K562 (cell line): ENCODE data around the gene BIRC5. TPM values are rescaled to one million over a fixed set of nuclear protein-coding genes. Genes with fewer than 3 reads are reported as not detected.

Source experiments
- ARID3B ChIP-seq: fragments of 250-450 bp; sonication (Bioruptor Pico); IDR thresholded peaks from 2 replicates; pipeline ENCODE4 v1.4.0; 2020; ENCODE audit warnings: borderline replicate concordance
- C11orf30 ChIP-seq: fragments of 450-650 bp; IDR thresholded peaks from 2 replicates; pipeline ENCODE4 v1.6.1; 2016; ENCODE audit warnings: low read depth, mild to moderate bottlenecking
- CBX3 ChIP-seq, 2 experiments: IDR thresholded peaks; 1 replicate in 1 of 2; 2 replicates in 1 of 2; pipeline ENCODE4 v1.6.1; 2012; ENCODE audit warnings: inconsistent platforms in 2 of 2, low read length in 2 of 2, borderline replicate concordance in 1 of 2, control low read depth in 1 of 2
- E2F1 ChIP-seq: sonication (generic); formaldehyde crosslinking; IDR thresholded peaks from 2 replicates; pipeline ENCODE4 v1.8.1; 2023; ENCODE audit warnings: mild to moderate bottlenecking, missing genetic modification reagents, moderate library complexity
- E2F6 ChIP-seq, 2 experiments: IDR thresholded peaks; 2 replicates each; pipeline ENCODE4 v1.6.1; 2011; ENCODE audit warnings: borderline replicate concordance in 1 of 2, control low read depth in 1 of 2, low read depth in 1 of 2, low read length in 1 of 2, mild to moderate bottlenecking in 1 of 2, mixed read lengths in 1 of 2, moderate library complexity in 1 of 2; ENCODE audit not compliant: insufficient read depth in 1 of 2, insufficient read length in 1 of 2, poor library complexity in 1 of 2, severe bottlenecking in 1 of 2; ENCODE audit errors: extremely low read depth in 1 of 2
- EP300 ChIP-seq: IDR thresholded peaks from 2 replicates; pipeline ENCODE4 v1.6.1; 2012; ENCODE audit warnings: low read length, improper control_type of control experiment
- ETV6 ChIP-seq, 3 experiments: fragments of 150-350 bp in 1 of 3; sonication (generic) in 1 of 3; formaldehyde crosslinking in 1 of 3; IDR thresholded peaks; 2 replicates each; pipeline versions ENCODE4 v1.6.1 to v1.8.0; 2014 to 2022; ENCODE audit warnings: borderline replicate concordance in 2 of 3, low read depth in 2 of 3, antibody characterized with exemption in 1 of 3, low read length in 1 of 3, mild to moderate bottlenecking in 1 of 3, missing genetic modification reagents in 1 of 3
- FOXJ3 ChIP-seq: sonication (generic); formaldehyde crosslinking; IDR thresholded peaks from 2 replicates; pipeline ENCODE4 v1.4.0; 2020; ENCODE audit warnings: mild to moderate bottlenecking, missing genetic modification reagents
- IRF1 ChIP-seq: sonication (generic); formaldehyde crosslinking; IDR thresholded peaks from 2 replicates; pipeline ENCODE4 v1.8.0; 2022; ENCODE audit warnings: missing genetic modification reagents, mild to moderate bottlenecking, borderline replicate concordance
- KLF13 ChIP-seq: fragments of 450-650 bp; IDR thresholded peaks from 2 replicates; pipeline ENCODE4 v1.6.1; 2016; ENCODE audit warnings: missing genetic modification characterization, low read depth, mild to moderate bottlenecking, missing compliant biosample characterization, moderate library complexity, borderline replicate concordance
- KLF16 ChIP-seq: IDR thresholded peaks from 2 replicates; pipeline ENCODE4 v1.6.1; 2016; ENCODE audit warnings: antibody characterized with exemption
- RFX1 ChIP-seq: fragments of 450-650 bp; IDR thresholded peaks from 2 replicates; pipeline ENCODE4 v1.6.1; 2016; ENCODE audit warnings: mild to moderate bottlenecking, moderate library complexity
- SMAD2 ChIP-seq: fragments of 150-350 bp; IDR thresholded peaks from 2 replicates; pipeline ENCODE4 v1.6.1; 2014; ENCODE audit warnings: low read depth, mild to moderate bottlenecking, low read length
- YY1 ChIP-seq, 3 experiments: IDR thresholded peaks; 2 replicates each; pipeline ENCODE4 v1.6.1; 2011; ENCODE audit warnings: low read length in 2 of 3, mild to moderate bottlenecking in 2 of 3, moderate library complexity in 2 of 3, borderline replicate concordance in 1 of 3, control low read depth in 1 of 3, low read depth in 1 of 3; ENCODE audit not compliant: insufficient read depth in 3 of 3, insufficient replicate concordance in 2 of 3, control insufficient read depth in 1 of 3, insufficient read length in 1 of 3; ENCODE audit errors: extremely low read depth in 1 of 3
- ZNF324 ChIP-seq: fragments of 250-450 bp; sonication (Bioruptor Pico); IDR thresholded peaks from 2 replicates; pipeline ENCODE4 v1.4.0; 2020; ENCODE audit warnings: mild to moderate bottlenecking
- ZNF655 ChIP-seq: fragments of 250-450 bp; sonication (Bioruptor Pico); IDR thresholded peaks from 2 replicates; pipeline ENCODE4 v1.5.0; 2021
- ZNF695 ChIP-seq: fragments of 450-650 bp; formaldehyde crosslinking; IDR thresholded peaks from 2 replicates; pipeline ENCODE4 v1.4.0; 2020; ENCODE audit warnings: mild to moderate bottlenecking, moderate library complexity
- polyA plus RNA-seq, 8 experiments: library from polyadenylated mRNA; depleted of rRNA in 4 of 8; stranded (reverse) in 5 of 8; unstranded in 3 of 8; fragments of >200 nt; fragmentation: Nextera tagmentation in 2 of 8; fragmentation: Illumina TruSeq in 1 of 8; extraction: Ambion mirVana in 2 of 8; extraction: Trizol in 1 of 8; gene quantifications; 2 replicates each; pipeline versions ENCODE4 v1.2.1 to v1.2.3, GENCODE V29; 2011 to 2014; ENCODE audit warnings: inconsistent platforms in 1 of 8, missing spikeins in 1 of 8
- total RNA-seq, 7 experiments: library from RNA; depleted of rRNA in 6 of 7; stranded (reverse); fragments of >200 nt in 6 of 7; fragmentation: Illumina TruSeq in 2 of 7; extraction: Trizol in 2 of 7; gene quantifications; 2 replicates each; pipeline versions ENCODE4 v1.2.1 to v1.2.3, GENCODE V29; 2011 to 2021; ENCODE audit warnings: low replicate concordance in 1 of 7

The BIRC5 gene
- total and polyA plus RNA-seq, 9 of the 15 experiments (the other 6 are each of a cell fraction or from before 2014, with no cell fraction given) = 64.4 to 140 (median 101) TPM

- TF ChIP-seq YY1 (IDR thresholded peaks at IDR 0.05; ENCODE audit: borderline replicate concordance in 1 of 3, control insufficient read depth in 1 of 3, extremely low read depth in 1 of 3, insufficient read depth in 3 of 3, insufficient read length in 1 of 3, insufficient replicate concordance in 2 of 3, low read depth in 1 of 3, low read length in 2 of 3) (peak; percentile 71 to 99 (median 93)), ZNF695 (no peak), CBX3 (IDR thresholded peaks at IDR 0.05; ENCODE audit: borderline replicate concordance in 1 of 2, low read length in 2 of 2) (peak in 1 of 2 experiments; percentile 34; a peak in 1 of 3 replicates), ZNF655 (CRISPR knock-in tag) (no peak), RFX1 (no peak), SMAD2 (no peak), E2F1 (CRISPR knock-in tag) (peak; percentile 99), ETV6 (IDR thresholded peaks at IDR 0.05; ENCODE audit: borderline replicate concordance in 1 of 2, low read depth in 2 of 2, low read length in 1 of 2) (no peak), ETV6 (CRISPR knock-in tag; IDR thresholded peaks at IDR 0.05; ENCODE audit: borderline replicate concordance) (no peak), C11orf30 (peak; percentile 70; the same call in 1 of the 2 replicates), KLF13 (tag) (0 out of 2 replicates have a peak, but pooled peaks have one; percentile 42), ZNF324 (CRISPR knock-in tag) (no peak), KLF16 (0 out of 2 replicates have a peak, but pooled peaks have one; percentile 25), ARID3B (no peak), EP300 (no peak), FOXJ3 (CRISPR knock-in tag) (no peak), E2F6 (IDR thresholded peaks at IDR 0.05; ENCODE audit: borderline replicate concordance in 1 of 2, extremely low read depth in 1 of 2, insufficient read depth in 1 of 2, insufficient read length in 1 of 2, low read depth in 1 of 2, low read length in 1 of 2, poor library complexity in 1 of 2, severe bottlenecking in 1 of 2) (peak; percentile 94 to 98), IRF1 (CRISPR knock-in tag) (0 out of 2 replicates have a peak, but pooled peaks have one; percentile 68)
Observed at GRCh38 chr17:78186692-78187595, 27.1 kb upstream of the BIRC5 start, which contains the start of the genes AFMID and TK1 (continued).
